CD14-positive monocyte (primary cell): ENCODE measurements around the gene CTXN1. TPM values are rescaled to one million over a fixed set of nuclear protein-coding genes. Genes with fewer than 3 reads are reported as not detected.

Experiments
- DNase-seq, 3 donors: peaks; one replicate each; pipeline ENCODE4 v3.0.0-alpha.2; 2011 to 2022
- H2AFZ ChIP-seq: 2 replicates; pipeline ENCODE4 v1.6.0; 2012; ENCODE audit warnings: mild to moderate bottlenecking, low read depth, low read length, inconsistent platforms; ENCODE audit not compliant: insufficient read depth, poor library complexity, severe bottlenecking
- H3K27ac ChIP-seq, 2 donors: 1 replicate in 1 of 2; 2 replicates in 1 of 2; pipeline ENCODE4 v1.5.1; 2012 to 2013; ENCODE audit warnings: low read length in 2 of 2, control low read depth in 1 of 2, inconsistent platforms in 1 of 2, low read depth in 1 of 2, mild to moderate bottlenecking in 1 of 2
- H3K27me3 ChIP-seq, 2 donors: one replicate each; pipeline versions ENCODE4 v1.6.0 to v1.6.1; 2011 to 2013; ENCODE audit warnings: low read length in 2 of 2; ENCODE audit not compliant: control insufficient read depth in 2 of 2, insufficient read depth in 2 of 2
- H3K36me3 ChIP-seq, 2 donors: replicated peaks in 1 of 2; 1 replicate in 1 of 2; 2 replicates in 1 of 2; pipeline versions ENCODE4 v1.5.1 to v1.6.1; 2012 to 2013; ENCODE audit warnings: low read length in 2 of 2, control low read depth in 1 of 2, inconsistent platforms in 1 of 2, mild to moderate bottlenecking in 1 of 2; ENCODE audit not compliant: insufficient read depth in 2 of 2, control insufficient read depth in 1 of 2
- H3K4me1 ChIP-seq, 2 donors: 1 replicate in 1 of 2; 2 replicates in 1 of 2; pipeline versions ENCODE4 v1.5.1 to v1.6.1; 2012 to 2013; ENCODE audit warnings: low read length in 2 of 2, control low read depth in 1 of 2, inconsistent platforms in 1 of 2, mild to moderate bottlenecking in 1 of 2, moderate library complexity in 1 of 2; ENCODE audit not compliant: insufficient read depth in 2 of 2, control insufficient read depth in 1 of 2
- H3K4me2 ChIP-seq: replicated peaks from 2 replicates; pipeline ENCODE3; 2012; ENCODE audit warnings: low read length, moderate library complexity, mild to moderate bottlenecking; ENCODE audit not compliant: poor library complexity, severe bottlenecking; ENCODE audit errors: extremely low read depth
- H3K4me3 ChIP-seq, 3 experiments: fragments of 200-600 bp in 1 of 3; sonication (generic) in 1 of 3; replicated peaks in 1 of 3; 1 replicate in 2 of 3; 2 replicates in 1 of 3; pipeline ENCODE4 v1.5.1; 2011 to 2013; ENCODE audit warnings: low read length in 3 of 3, mild to moderate bottlenecking in 3 of 3, control low read depth in 2 of 3, low read depth in 2 of 3, inconsistent platforms in 1 of 3, moderate library complexity in 1 of 3
- H3K79me2 ChIP-seq: 2 replicates; pipeline ENCODE4 v1.6.0; 2012; ENCODE audit warnings: mild to moderate bottlenecking, control low read depth, inconsistent platforms, low read length, moderate library complexity; ENCODE audit not compliant: insufficient read depth
- H3K9ac ChIP-seq: 2 replicates; pipeline ENCODE4 v1.6.0; 2017; ENCODE audit warnings: low read length, mild to moderate bottlenecking; ENCODE audit not compliant: insufficient read depth, poor library complexity, severe bottlenecking
- H3K9me3 ChIP-seq, 2 donors: replicated peaks in 1 of 2; 1 replicate in 1 of 2; 2 replicates in 1 of 2; pipeline versions ENCODE4 v1.5.1 to v1.6.1; 2012 to 2013; ENCODE audit warnings: low read length in 2 of 2, control low read depth in 1 of 2; ENCODE audit not compliant: control insufficient read depth in 1 of 2, insufficient read depth in 1 of 2
- H4K20me1 ChIP-seq: 2 replicates; pipeline ENCODE4 v1.6.0; 2012; ENCODE audit warnings: mild to moderate bottlenecking, low read length, control low read depth, moderate library complexity; ENCODE audit not compliant: insufficient read depth
- H3K27ac Mint-ChIP-seq, 7 donors: one replicate each; pipeline ENCODE4 v1.8.0; 2020; ENCODE audit warnings: mild to moderate bottlenecking in 7 of 7, mixed read lengths in 7 of 7, moderate library complexity in 6 of 7, inconsistent platforms in 2 of 7
- H3K27me3 Mint-ChIP-seq, 3 donors: one replicate each; pipeline ENCODE4 v1.8.0; 2021 to 2022; ENCODE audit warnings: low read depth in 3 of 3, mild to moderate bottlenecking in 3 of 3, mixed read lengths in 3 of 3, moderate library complexity in 3 of 3, inconsistent platforms in 1 of 3
- H3K36me3 Mint-ChIP-seq, 2 donors: one replicate each; pipeline ENCODE4 v1.8.0; 2020; ENCODE audit warnings: mixed read lengths in 2 of 2, inconsistent platforms in 1 of 2, mild to moderate bottlenecking in 1 of 2
- H3K4me1 Mint-ChIP-seq: one replicate; pipeline ENCODE4 v1.8.0; 2020; ENCODE audit warnings: mild to moderate bottlenecking, mixed read lengths
- H3K4me3 Mint-ChIP-seq, 2 donors: one replicate each; pipeline ENCODE4 v1.8.0; 2020; ENCODE audit warnings: mild to moderate bottlenecking in 2 of 2, mixed read lengths in 2 of 2, moderate library complexity in 1 of 2
- H3K9me3 Mint-ChIP-seq, 7 donors: one replicate each; pipeline ENCODE4 v1.8.0; 2020 to 2022; ENCODE audit warnings: mixed read lengths in 7 of 7, mild to moderate bottlenecking in 6 of 7, moderate library complexity in 6 of 7, inconsistent platforms in 2 of 7
- CTCF ChIP-seq: fragments of 200-600 bp; IDR thresholded peaks from one replicate; pipeline ENCODE4 v1.8.0; 2022; ENCODE audit warnings: antibody characterized with exemption, mild to moderate bottlenecking
- WGBS: methylation state at CpG from one replicate; pipeline ENCODE4 v1.1.5; 2013; ENCODE audit warnings: missing lambda C conversion rate; ENCODE audit not compliant: insufficient coverage; 5-methylcytosine and 5-hydroxymethylcytosine counted together
- intact Hi-C, 2 donors: fragments of 100-400 bp; cut with micrococcal nuclease; formaldehyde crosslinking; loops; one replicate each; pipeline versions ENCODE4 v1.15.0 to v1.15.1; 2023
- polyA plus RNA-seq, 3 donors: library from polyadenylated mRNA; depleted of rRNA in 1 of 3; unstranded in 2 of 3; stranded (reverse) in 1 of 3; fragments of 300-500 nt in 2 of 3; fragments of >200 nt in 1 of 3; fragmentation: Illumina TruSeq in 2 of 3; gene quantifications; 1 replicate in 2 of 3; 2 replicates in 1 of 3; pipeline ENCODE4 v1.2.3, GENCODE V29; 2012 to 2021

Gene CTXN1
- polyA plus RNA-seq, 3 donors: not detected

DNA sequence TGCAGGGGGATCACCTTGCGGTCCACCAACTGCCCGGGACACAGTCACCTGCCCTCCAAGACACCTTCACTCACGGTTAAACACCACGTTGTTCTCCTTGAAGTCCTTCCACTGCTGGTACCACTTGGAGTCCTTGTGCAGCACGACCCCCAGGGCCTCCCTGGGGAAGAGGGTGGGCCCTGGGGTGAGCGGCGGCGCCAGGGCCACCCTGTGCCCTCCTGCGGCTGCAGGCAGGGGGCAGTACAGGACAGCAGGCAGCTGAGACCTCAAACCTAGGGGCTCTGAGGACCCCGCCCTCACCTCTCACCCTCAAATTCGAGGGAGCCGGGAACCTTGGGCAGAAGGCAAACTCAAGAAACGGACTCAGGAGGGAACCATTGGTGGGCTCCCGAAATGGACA is 7.5 kb upstream of the CTXN1 start:
- H3K4me3 ChIP-seq: no peak overlapping the region
- DNase-seq: no peak
- intact Hi-C loops: no loop called here
- no peak overlapping the region for H2AFZ ChIP-seq
- no peaks in the 10 kb centered on the region for H3K9me3 ChIP-seq
- peak; percentile 34 for TF ChIP-seq CTCF
- Mint-ChIP-seq H3K4me1 (no peaks in the 10 kb centered on the region), H3K4me3 (no peak overlapping the region), H3K9me3 (peaks cover 0 to 5% (median 0%) of the 10 kb centered on the region in 7 donors), H3K36me3 (peaks cover 61 to 82% of the 10 kb centered on the region in 2 donors), H3K27me3 (no peaks in the 10 kb centered on the region), H3K27ac (no peak overlapping the region)
- H3K9ac ChIP-seq: no peak overlapping the region
- H3K4me2 ChIP-seq: no peak overlapping the region
- H3K4me1 ChIP-seq: no peaks in the 10 kb centered on the region
- peaks cover 73 to 81% of the 10 kb centered on the region in 2 donors for H3K36me3 ChIP-seq
- no peaks in the 10 kb centered on the region for H3K27me3 ChIP-seq
- H4K20me1 ChIP-seq: no peaks in the 10 kb centered on the region
- WGBS: 89% methylated on average over 11 of the region's 14 CpGs
- no peak overlapping the region for H3K27ac ChIP-seq
- H3K79me2 ChIP-seq: no peaks in the 10 kb centered on the region

GRCh38 chr19:7932930-7933300 is 7.0 kb upstream of the CTXN1 start:
- H3K4me2 ChIP-seq: no peak overlapping the region
- intact Hi-C loops: no loop called here
- H3K4me3 ChIP-seq: no peak overlapping the region
- no peak for DNase-seq
- no peaks in the 10 kb centered on the region for H3K27me3 Mint-ChIP-seq
- peaks cover 58 to 78% of the 10 kb centered on the region in 2 donors for H3K36me3 Mint-ChIP-seq
- 97% methylated on average over 10 of the region's 10 CpGs for WGBS
- no peak overlapping the region for H3K27ac ChIP-seq
- no peaks in the 10 kb centered on the region for H3K9me3 ChIP-seq
- no peak overlapping the region for H3K9ac ChIP-seq
- H3K4me1 Mint-ChIP-seq: no peaks in the 10 kb centered on the region
- H4K20me1 ChIP-seq: no peaks in the 10 kb centered on the region
- H2AFZ ChIP-seq: no peak overlapping the region
- peaks cover 0 to 5% (median 0%) of the 10 kb centered on the region in 7 donors for H3K9me3 Mint-ChIP-seq
- no peak for TF ChIP-seq CTCF
- no peak overlapping the region for H3K4me3 Mint-ChIP-seq
- no peaks in the 10 kb centered on the region for H3K27me3 ChIP-seq
- no peaks in the 10 kb centered on the region for H3K79me2 ChIP-seq
- no peaks in the 10 kb centered on the region for H3K4me1 ChIP-seq
- H3K27ac Mint-ChIP-seq: no peak overlapping the region
- H3K36me3 ChIP-seq: peaks cover 70 to 76% of the 10 kb centered on the region in 2 donors
